GM12878 (cell line): ENCODE results near the gene TMEM179B. TPM values are rescaled to one million over a fixed set of nuclear protein-coding genes. Genes with fewer than 3 reads are reported as not detected.
A peak's percentile ranks its signal among the peaks of the same experiment; 100 is the strongest.

Experiments
- FOS ChIP-seq: IDR thresholded peaks from 3 replicates; pipeline ENCODE4 v1.6.1; 2011; ENCODE audit warnings: borderline replicate concordance; ENCODE audit not compliant: insufficient read length; ENCODE audit errors: extremely low read depth
- GABPA ChIP-seq: IDR thresholded peaks from 2 replicates; pipeline ENCODE4 v1.6.1; 2014; ENCODE audit warnings: antibody characterized with exemption, low read depth, mild to moderate bottlenecking, inconsistent platforms
- KAT2A ChIP-seq: conservative IDR thresholded peaks from 2 replicates; pipeline ENCODE4 v1.6.1; 2011; ENCODE audit warnings: low read depth, low read length; ENCODE audit not compliant: control insufficient read depth
- LARP7 ChIP-seq: fragments of 450-650 bp; IDR thresholded peaks from 2 replicates; pipeline ENCODE4 v1.6.1; 2017; ENCODE audit warnings: mild to moderate bottlenecking
- PML ChIP-seq: IDR thresholded peaks from 2 replicates; pipeline ENCODE4 v1.6.1; 2012; ENCODE audit warnings: low read length, inconsistent platforms
- POLR2AphosphoS2 ChIP-seq: IDR thresholded peaks from 2 replicates; pipeline ENCODE4 v1.6.1; 2011; ENCODE audit warnings: low read depth, mild to moderate bottlenecking, low read length, improper control_type of control experiment, moderate library complexity
- SMARCA5 ChIP-seq: fragments of 450-650 bp; IDR thresholded peaks from 2 replicates; pipeline ENCODE4 v1.6.1; 2017; ENCODE audit warnings: mild to moderate bottlenecking
- SUPT20H ChIP-seq: IDR thresholded peaks from 2 replicates; pipeline ENCODE4 v1.6.1; 2011; ENCODE audit warnings: low read depth, mild to moderate bottlenecking, low read length, moderate library complexity, borderline replicate concordance; ENCODE audit not compliant: control insufficient read depth
- TCF7 ChIP-seq: IDR thresholded peaks from 2 replicates; pipeline ENCODE4 v1.6.1; 2014; ENCODE audit warnings: antibody characterized with exemption, borderline replicate concordance
- YY1 ChIP-seq: IDR thresholded peaks from 2 replicates; pipeline ENCODE4 v1.6.1; 2011; ENCODE audit warnings: low read depth, mild to moderate bottlenecking, low read length
- ZNF274 ChIP-seq: IDR thresholded peaks from one replicate; pipeline ENCODE4 v1.8.0; 2011; ENCODE audit not compliant: insufficient read length, insufficient read depth
- ZSCAN29 ChIP-seq: fragments of 450-650 bp; IDR thresholded peaks from 2 replicates; pipeline ENCODE4 v1.6.1; 2017; ENCODE audit warnings: mild to moderate bottlenecking, moderate library complexity
- ZZZ3 ChIP-seq: IDR thresholded peaks from 2 replicates; pipeline ENCODE4 v1.6.1; 2011; ENCODE audit warnings: low read depth; ENCODE audit not compliant: control insufficient read depth, insufficient read length
- polyA plus RNA-seq, 11 experiments: library from polyadenylated mRNA; depleted of rRNA in 4 of 11; unstranded in 6 of 11; stranded (reverse) in 5 of 11; fragments of >200 nt; fragmentation: Nextera tagmentation in 4 of 11; fragmentation: Illumina TruSeq in 1 of 11; extraction: Ambion mirVana in 4 of 11; extraction: Trizol in 1 of 11; gene quantifications; 1 replicate in 1 of 11; 2 replicates in 10 of 11; pipeline versions ENCODE4 v1.2.1 to v1.2.3, GENCODE V29; 2011 to 2016; ENCODE audit warnings: inconsistent platforms in 2 of 11, missing spikeins in 2 of 11, low read depth in 1 of 11
- total RNA-seq, 4 experiments: library from RNA; depleted of rRNA in 3 of 4; stranded (reverse); fragments of >200 nt in 3 of 4; fragmentation: Illumina TruSeq in 1 of 4; extraction: Trizol in 1 of 4; gene quantifications; 2 replicates each; pipeline versions ENCODE4 v1.2.1 to v1.2.3, GENCODE V29; 2013 to 2021
- TF ChIP-seq, protein P1 (sequence below): fragments of 450-650 bp; formaldehyde crosslinking; IDR thresholded peaks from 2 replicates; pipeline ENCODE4 v1.4.0; 2022; ENCODE audit warnings: mild to moderate bottlenecking, moderate library complexity
- TF ChIP-seq, protein P2 (sequence below): fragments of 450-650 bp; IDR thresholded peaks from 2 replicates; pipeline ENCODE4 v1.6.1; 2017; ENCODE audit warnings: antibody characterized with exemption, mild to moderate bottlenecking, moderate library complexity
- TF ChIP-seq, protein P3 (sequence below): IDR thresholded peaks from 2 replicates; pipeline ENCODE4 v1.6.1; 2012; ENCODE audit warnings: low read depth, low read length, improper control_type of control experiment
- TF ChIP-seq, protein P4 (sequence below): fragments of 450-650 bp; IDR thresholded peaks from 2 replicates; pipeline ENCODE4 v1.6.1; 2016; ENCODE audit warnings: mild to moderate bottlenecking
- TF ChIP-seq, protein P5 (sequence below): fragments of 450-650 bp; IDR thresholded peaks from 2 replicates; pipeline ENCODE4 v1.6.1; 2017; ENCODE audit warnings: mild to moderate bottlenecking

Gene TMEM179B
- total and polyA plus RNA-seq, 10 of the 15 experiments (the other 5 are each of a cell fraction or from before 2014, with no cell fraction given) = 21.7 to 82.4 (median 42.0) TPM

DNA sequence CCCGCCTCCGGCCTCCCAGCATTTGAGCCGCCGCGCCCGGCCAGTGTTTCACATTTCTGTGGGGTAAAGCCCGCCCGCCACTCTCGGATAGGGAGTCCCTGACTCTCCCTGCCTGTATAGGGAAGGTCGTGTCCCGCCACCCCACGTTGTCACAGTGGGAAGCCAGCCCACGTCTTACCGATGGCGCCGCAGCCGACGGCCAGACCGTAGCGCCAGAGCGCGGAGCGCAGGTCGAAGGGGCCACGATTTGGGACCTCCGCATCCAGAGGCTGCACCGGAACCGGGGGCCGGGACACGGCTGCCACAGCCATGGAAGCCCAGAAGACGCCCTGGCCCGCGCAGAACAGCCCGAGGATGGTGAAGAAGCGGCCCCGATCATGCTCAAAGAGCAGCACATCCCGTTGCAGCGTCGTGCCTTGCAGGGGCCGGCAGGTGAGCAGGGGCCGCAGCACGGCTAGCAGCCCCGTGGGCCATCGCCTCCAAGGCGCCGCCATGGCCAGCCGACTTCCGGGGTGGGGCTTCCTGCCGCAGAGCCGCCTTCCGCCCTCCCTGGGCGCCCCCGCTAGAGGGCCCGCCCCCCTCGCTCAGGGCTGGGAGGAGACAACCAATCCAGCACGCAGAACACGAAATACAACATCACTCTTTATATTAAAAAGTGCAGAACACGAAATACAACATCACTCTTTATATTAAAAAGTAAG is 4.4 kb downstream of the TMEM179B start, which contains the start of gene TMEM223 (continued):
- TF ChIP-seq, protein P1, sequence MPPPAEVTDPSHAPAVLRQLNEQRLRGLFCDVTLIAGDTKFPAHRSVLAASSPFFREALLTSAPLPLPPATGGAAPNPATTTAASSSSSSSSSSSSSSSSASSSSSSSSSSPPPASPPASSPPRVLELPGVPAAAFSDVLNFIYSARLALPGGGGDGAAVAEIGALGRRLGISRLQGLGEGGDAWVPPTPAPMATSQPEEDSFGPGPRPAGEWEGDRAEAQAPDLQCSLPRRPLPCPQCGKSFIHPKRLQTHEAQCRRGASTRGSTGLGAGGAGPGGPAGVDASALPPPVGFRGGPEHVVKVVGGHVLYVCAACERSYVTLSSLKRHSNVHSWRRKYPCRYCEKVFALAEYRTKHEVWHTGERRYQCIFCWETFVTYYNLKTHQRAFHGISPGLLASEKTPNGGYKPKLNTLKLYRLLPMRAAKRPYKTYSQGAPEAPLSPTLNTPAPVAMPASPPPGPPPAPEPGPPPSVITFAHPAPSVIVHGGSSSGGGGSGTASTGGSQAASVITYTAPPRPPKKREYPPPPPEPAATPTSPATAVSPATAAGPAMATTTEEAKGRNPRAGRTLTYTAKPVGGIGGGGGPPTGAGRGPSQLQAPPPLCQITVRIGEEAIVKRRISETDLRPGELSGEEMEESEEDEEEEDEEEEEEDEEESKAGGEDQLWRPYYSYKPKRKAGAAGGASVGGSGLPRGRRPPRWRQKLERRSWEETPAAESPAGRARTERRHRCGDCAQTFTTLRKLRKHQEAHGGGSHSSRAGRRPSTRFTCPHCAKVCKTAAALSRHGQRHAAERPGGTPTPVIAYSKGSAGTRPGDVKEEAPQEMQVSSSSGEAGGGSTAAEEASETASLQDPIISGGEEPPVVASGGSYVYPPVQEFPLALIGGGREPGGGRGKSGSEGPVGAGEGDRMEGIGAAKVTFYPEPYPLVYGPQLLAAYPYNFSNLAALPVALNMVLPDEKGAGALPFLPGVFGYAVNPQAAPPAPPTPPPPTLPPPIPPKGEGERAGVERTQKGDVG (CRISPR knock-in tag) = no peak
- TF ChIP-seq LARP7 (peak; percentile 85), SMARCA5 (peak; percentile 46; the same call in 1 of the 2 replicates), KAT2A (no peak), POLR2AphosphoS2 (peak; percentile 93; the same call in 1 of the 2 replicates), GABPA (peak; percentile 86), ZNF274 (no peak), FOS (no peak), ZSCAN29 (no peak), TCF7 (no peak), SUPT20H (no peak), ZZZ3 (no peak), YY1 (peak; percentile 97), PML (peak; percentile 85)
- TF ChIP-seq, protein P2, sequence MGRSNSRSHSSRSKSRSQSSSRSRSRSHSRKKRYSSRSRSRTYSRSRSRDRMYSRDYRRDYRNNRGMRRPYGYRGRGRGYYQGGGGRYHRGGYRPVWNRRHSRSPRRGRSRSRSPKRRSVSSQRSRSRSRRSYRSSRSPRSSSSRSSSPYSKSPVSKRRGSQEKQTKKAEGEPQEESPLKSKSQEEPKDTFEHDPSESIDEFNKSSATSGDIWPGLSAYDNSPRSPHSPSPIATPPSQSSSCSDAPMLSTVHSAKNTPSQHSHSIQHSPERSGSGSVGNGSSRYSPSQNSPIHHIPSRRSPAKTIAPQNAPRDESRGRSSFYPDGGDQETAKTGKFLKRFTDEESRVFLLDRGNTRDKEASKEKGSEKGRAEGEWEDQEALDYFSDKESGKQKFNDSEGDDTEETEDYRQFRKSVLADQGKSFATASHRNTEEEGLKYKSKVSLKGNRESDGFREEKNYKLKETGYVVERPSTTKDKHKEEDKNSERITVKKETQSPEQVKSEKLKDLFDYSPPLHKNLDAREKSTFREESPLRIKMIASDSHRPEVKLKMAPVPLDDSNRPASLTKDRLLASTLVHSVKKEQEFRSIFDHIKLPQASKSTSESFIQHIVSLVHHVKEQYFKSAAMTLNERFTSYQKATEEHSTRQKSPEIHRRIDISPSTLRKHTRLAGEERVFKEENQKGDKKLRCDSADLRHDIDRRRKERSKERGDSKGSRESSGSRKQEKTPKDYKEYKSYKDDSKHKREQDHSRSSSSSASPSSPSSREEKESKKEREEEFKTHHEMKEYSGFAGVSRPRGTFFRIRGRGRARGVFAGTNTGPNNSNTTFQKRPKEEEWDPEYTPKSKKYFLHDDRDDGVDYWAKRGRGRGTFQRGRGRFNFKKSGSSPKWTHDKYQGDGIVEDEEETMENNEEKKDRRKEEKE = no peak
- TF ChIP-seq, protein P3, sequence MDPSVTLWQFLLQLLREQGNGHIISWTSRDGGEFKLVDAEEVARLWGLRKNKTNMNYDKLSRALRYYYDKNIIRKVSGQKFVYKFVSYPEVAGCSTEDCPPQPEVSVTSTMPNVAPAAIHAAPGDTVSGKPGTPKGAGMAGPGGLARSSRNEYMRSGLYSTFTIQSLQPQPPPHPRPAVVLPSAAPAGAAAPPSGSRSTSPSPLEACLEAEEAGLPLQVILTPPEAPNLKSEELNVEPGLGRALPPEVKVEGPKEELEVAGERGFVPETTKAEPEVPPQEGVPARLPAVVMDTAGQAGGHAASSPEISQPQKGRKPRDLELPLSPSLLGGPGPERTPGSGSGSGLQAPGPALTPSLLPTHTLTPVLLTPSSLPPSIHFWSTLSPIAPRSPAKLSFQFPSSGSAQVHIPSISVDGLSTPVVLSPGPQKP = peak; percentile 48; the same call in 1 of the 2 replicates
- TF ChIP-seq, protein P4, sequence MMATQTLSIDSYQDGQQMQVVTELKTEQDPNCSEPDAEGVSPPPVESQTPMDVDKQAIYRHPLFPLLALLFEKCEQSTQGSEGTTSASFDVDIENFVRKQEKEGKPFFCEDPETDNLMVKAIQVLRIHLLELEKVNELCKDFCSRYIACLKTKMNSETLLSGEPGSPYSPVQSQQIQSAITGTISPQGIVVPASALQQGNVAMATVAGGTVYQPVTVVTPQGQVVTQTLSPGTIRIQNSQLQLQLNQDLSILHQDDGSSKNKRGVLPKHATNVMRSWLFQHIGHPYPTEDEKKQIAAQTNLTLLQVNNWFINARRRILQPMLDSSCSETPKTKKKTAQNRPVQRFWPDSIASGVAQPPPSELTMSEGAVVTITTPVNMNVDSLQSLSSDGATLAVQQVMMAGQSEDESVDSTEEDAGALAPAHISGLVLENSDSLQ = 0 out of 2 replicates have a peak, but pooled peaks have one; percentile 34
- TF ChIP-seq, protein P5, sequence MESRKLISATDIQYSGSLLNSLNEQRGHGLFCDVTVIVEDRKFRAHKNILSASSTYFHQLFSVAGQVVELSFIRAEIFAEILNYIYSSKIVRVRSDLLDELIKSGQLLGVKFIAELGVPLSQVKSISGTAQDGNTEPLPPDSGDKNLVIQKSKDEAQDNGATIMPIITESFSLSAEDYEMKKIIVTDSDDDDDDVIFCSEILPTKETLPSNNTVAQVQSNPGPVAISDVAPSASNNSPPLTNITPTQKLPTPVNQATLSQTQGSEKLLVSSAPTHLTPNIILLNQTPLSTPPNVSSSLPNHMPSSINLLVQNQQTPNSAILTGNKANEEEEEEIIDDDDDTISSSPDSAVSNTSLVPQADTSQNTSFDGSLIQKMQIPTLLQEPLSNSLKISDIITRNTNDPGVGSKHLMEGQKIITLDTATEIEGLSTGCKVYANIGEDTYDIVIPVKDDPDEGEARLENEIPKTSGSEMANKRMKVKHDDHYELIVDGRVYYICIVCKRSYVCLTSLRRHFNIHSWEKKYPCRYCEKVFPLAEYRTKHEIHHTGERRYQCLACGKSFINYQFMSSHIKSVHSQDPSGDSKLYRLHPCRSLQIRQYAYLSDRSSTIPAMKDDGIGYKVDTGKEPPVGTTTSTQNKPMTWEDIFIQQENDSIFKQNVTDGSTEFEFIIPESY = no peak
